Right ventricle myocardium superior (tissue), 1 donor: Measurements from ENCODE around the gene SYT2. TPM values are rescaled to one million over a fixed set of nuclear protein-coding genes. Genes with fewer than 3 reads are reported as not detected.
"Not testable (repeated sequence)": the region's sequence is repeated elsewhere in the genome, so short reads cannot be mapped to it uniquely, and the experiment has no call there.

Source experiments
- ATAC-seq: fragments of 200-7000 bp; cut with Tn5 transposase; one replicate; pipeline ENCODE4 v1.9.1; 2020; ENCODE audit warnings: mild to moderate bottlenecking; ENCODE audit not compliant: poor library complexity
- DNase-seq: peaks from one replicate; pipeline ENCODE4 v3.0.0-alpha.2; 2020
- intact Hi-C: fragments of 100-400 bp; cut with DNase I; formaldehyde crosslinking; loops from one replicate; pipeline ENCODE4 v1.11.2; 2022
- long read RNA-seq: library from polyadenylated mRNA; unstranded; transcript quantifications from one replicate; pipeline ENCODE4 v2.0.0, GENCODE V29; 2021
- total RNA-seq: library from RNA; stranded (reverse); fragmentation: NEBNext Ultra II Directional; extraction: Animal tissue kit (Norgen Biotek cat#: 25700); gene quantifications from one replicate; pipeline ENCODE4 v1.2.1, GENCODE V29; 2021
- donor health status: DM: no; HTN: yes; CAD: no; lungs with severe emphysema.

Gene SYT2
- total RNA-seq = not detected
- long read RNA-seq, partial matches to known transcripts = 0 of 6 reads
- long read RNA-seq, other reads (novel, unspliced or antisense) = 6 of 6 reads

GRCh38 chr1:202710070-202711045 is at the start of gene SYT2:
Gene SYT2 (minus strand): TSS chr1:202710454. CDS start chr1:202605772, 104,682 bp downstream.
- peak; percentile 62 for ATAC-seq
- intact Hi-C loops = loop anchor here (10.0 kb wide), 1 partner anchor 366 kb away; the partner anchor contains the start of genes PPP1R12B and UBE2T
- DNase-seq = no peak

GRCh38 chr1:202756391-202756790 is 46.1 kb upstream of the SYT2 start:
- intact Hi-C loops = no loop called here
- ATAC-seq = no peak
- no peak for DNase-seq

- DNase-seq = no peak
- ATAC-seq = no peak
- intact Hi-C loops = no loop called here
Observed at GRCh38 chr1:202754293-202754692, 44.0 kb upstream of the SYT2 start.

GRCh38 chr1:202752774-202753173 is 42.5 kb upstream of the SYT2 start:
- intact Hi-C loops = no loop called here
- ATAC-seq (no peak), DNase-seq (no peak)

- intact Hi-C loops = no loop called here
- ATAC-seq = no peak
- no peak for DNase-seq
Observed at GRCh38 chr1:202750761-202751160, 40.5 kb upstream of the SYT2 start.

DNA sequence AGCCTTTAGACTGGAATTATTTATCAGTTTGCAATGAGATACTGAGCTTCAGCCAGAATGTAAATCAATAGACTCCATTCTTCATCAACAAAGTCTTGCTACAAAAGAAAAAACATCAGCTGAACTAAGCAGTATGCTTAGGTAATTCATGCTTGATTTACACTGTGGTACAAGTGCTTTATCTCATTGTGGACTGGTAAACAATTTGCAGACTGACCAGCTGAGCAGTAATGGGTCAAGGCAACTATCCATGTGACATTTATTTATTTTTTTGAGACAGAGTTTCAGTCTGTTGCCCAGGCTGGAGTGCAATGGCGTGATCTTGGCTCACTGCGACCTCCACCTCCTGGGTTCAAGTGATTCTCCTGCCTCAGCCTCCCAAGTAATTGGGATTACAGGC is 39.8 kb upstream of the SYT2 start:
- DNase-seq (no peak), ATAC-seq (no peak)
- intact Hi-C loops = no loop called here

DNA sequence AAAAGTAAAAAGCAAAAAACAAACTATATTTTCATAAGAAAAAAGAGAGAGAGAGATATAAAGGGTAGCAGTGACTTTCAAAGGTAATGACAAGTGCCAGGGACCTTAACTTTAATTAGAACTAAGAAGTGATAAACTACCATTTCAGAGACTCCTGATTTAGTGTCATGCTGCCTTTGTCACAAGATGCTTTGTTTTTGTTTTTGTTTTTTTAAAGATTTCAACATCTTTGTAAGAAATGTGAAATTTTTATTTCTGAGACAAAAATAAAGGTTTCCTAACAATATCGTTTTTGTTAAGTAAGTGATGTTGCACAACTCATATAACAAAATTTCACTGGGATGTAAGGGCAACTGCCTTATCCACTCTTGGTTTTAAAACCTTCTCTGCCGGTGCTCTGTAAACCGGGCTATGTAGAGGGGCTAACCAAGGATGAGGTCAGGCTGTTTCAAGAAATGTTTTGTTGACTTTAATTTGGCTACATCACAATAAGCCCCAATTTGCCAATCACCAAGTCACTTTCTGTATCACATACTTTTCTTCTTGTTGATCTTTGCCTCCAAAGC is 35.2 kb upstream of the SYT2 start:
- intact Hi-C loops = loop anchor here (10.0 kb wide), 1 partner anchor 249 kb away; no protein-coding TSS in a partner anchor
- ATAC-seq = no peak
- DNase-seq = no peak

- not testable (repeated sequence) for ATAC-seq, DNase-seq
- intact Hi-C loops = loop anchor here (10.0 kb wide), 1 partner anchor 250 kb away; no protein-coding TSS in a partner anchor
Observed at GRCh38 chr1:202744770-202745169, 34.5 kb upstream of the SYT2 start.

DNA sequence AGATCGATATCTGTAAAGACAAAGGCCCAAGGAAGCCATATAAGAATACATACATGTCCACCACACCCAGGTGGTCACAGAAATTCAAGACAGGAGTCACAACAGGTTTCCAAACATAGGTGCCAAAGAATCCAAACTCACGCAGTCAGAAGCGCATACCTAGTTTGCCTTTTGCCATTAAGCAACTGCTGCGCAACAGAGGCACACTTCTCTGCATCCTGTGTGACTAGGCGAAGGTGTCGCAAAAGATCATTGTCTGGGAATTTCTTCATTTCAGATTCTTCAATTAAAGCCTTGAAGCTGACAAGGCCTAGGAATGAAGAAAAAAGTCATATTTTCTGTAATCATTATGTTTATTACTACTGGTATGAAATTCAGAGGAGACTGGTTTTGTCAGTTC is 32.2 kb upstream of the SYT2 start:
- intact Hi-C loops = loop anchor here (10.0 kb wide), 1 partner anchor 252 kb away; no protein-coding TSS in a partner anchor
- DNase-seq (no peak), ATAC-seq (no peak)

GRCh38 chr1:202733251-202733650 is 23.0 kb upstream of the SYT2 start:
- intact Hi-C loops = no loop called here
- DNase-seq (no peak), ATAC-seq (no peak)

- intact Hi-C loops = no loop called here
- ATAC-seq (no peak), DNase-seq (no peak)
Observed at GRCh38 chr1:202728951-202729350, 18.7 kb upstream of the SYT2 start.

- no peak for ATAC-seq
- intact Hi-C loops = no loop called here
- DNase-seq = no peak
Observed at GRCh38 chr1:202725526-202725925, 15.3 kb upstream of the SYT2 start.

- no peak for ATAC-seq
- intact Hi-C loops = no loop called here
- DNase-seq = no peak
Observed at GRCh38 chr1:202723708-202724107, 13.5 kb upstream of the SYT2 start.

DNA sequence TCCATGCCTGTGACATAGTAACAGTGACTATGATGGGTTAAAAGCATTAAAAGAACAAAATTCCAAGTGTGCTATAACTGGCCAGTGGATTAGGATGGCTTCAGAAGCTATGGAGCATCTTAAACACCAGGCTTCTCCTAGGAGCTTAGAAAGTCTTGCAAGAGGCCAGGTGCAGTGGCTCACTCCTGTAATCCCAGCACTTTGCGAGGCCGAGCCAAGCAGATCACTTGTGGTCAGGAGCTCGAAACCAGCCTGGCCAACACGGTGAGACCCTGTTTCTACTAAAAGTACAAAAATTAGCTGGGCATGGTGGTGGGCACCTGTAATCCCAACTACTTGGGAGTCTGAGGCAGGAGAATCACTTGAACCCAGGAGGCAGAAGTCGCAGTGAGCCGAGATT is 12.8 kb upstream of the SYT2 start:
- ATAC-seq, DNase-seq, intact Hi-C loops: not testable (repeated sequence)

GRCh38 chr1:202716654-202717053 is 6.4 kb upstream of the SYT2 start:
- ATAC-seq = no peak
- no peak for DNase-seq
- intact Hi-C loops = loop anchor here (5.0 to 10.0 kb wide), 2 partner anchors 372 to 529 kb away; partner anchors contain the start of genes PPP1R12B and UBE2T

DNA sequence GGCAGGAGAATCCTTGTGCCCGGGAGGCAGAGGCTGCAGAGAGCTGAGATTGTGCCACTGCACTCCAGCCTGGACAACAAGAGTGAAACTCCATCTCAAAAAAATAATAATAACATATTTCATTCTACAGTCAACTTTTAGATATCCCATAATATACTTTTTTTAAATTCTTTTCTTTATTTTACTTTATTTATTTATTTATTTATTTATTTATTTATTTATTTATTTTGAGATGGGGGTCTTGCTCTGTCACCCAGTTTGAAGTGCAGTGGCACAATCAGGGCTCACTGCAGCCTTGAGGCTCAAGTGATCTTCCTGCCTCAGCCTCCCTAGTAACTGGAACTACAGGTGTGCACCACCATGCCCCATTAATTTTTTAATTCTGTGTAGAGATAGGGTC is 3.9 kb upstream of the SYT2 start:
- ATAC-seq, DNase-seq: not testable (repeated sequence)
- intact Hi-C loops = loop anchor here (10.0 kb wide), 1 partner anchor 369 kb away; the partner anchor contains the start of genes PPP1R12B and UBE2T

DNA sequence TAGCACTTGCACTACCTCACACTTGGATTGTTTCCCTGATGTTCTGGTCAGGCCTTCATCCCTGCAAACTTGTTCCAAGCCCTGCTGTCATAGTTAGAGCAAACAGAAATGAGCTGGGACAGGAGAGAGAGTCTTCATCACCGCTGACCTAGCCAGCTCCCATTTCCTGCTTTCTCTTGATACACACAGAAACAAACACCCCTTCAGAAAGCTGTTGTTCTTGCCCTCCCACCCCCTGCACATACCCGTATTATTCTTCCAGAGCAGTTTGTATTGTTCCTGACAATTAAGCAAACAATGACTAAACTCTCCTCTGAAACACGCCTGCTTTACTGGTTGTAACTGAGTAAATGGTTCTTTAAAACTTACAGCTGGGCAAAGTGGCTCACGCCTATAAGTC is 2.9 kb upstream of the SYT2 start:
- no peak for ATAC-seq
- intact Hi-C loops = loop anchor here (10.0 kb wide), 1 partner anchor 368 kb away; the partner anchor contains the start of genes PPP1R12B and UBE2T
- no peak for DNase-seq

GRCh38 chr1:202711949-202712635 is 1.8 kb upstream of the SYT2 start:
- intact Hi-C loops = loop anchor here (10.0 kb wide), 1 partner anchor 367 kb away; the partner anchor contains the start of genes PPP1R12B and UBE2T
- DNase-seq (no peak), ATAC-seq (no peak)
